ENCODE measurements around the gene ZNF184. TPM values are rescaled to one million over a fixed set of nuclear protein-coding genes. Genes with fewer than 3 reads are reported as not detected.

ZNF184 gene
- total RNA-seq, 1 donor from 2014 or later = 5.7 TPM

DNA sequence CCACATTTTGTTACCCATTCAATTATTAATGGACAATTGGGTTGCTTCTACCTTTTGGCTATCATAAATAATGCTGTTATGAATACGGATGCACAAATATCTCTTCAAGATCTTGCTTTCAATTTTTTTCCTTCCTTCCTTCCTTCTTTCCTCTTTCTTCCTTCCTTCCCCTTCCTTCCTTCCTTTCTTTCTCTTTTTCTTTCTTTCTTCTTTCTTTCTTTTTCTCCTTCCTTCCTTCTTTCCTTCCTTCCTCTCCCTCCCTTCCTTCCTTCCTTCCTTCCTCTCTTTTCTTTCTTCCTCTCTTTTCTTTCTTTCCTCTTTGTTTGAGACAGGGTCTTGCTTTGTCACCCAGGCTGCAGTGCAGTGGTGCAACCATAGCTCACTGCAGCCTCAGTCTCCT lies 39.2 kb downstream of the ZNF184 start:
- H3K27me3 Mint-ChIP-seq (ENCODE audit: low read depth, unreplicated experiment) = peaks cover 6% of the 10 kb centered on the region
- Histone ChIP-seq H3K4me1 (ENCODE audit: insufficient read depth, low read length) (no peaks in the 10 kb centered on the region), H3K27ac (ENCODE audit: low read depth, low read length) (no peak overlapping the region), H3K79me2 (ENCODE audit: insufficient read depth, low read length) (no peaks in the 10 kb centered on the region), H3K9ac (ENCODE audit: low read length) (no peak overlapping the region), H3K9me3 (ENCODE audit: insufficient read depth, low read depth, low read length) (no peaks in the 10 kb centered on the region), H2AFZ (ENCODE audit: low read depth, low read length) (no peak overlapping the region), H3K36me3 (ENCODE audit: insufficient read depth, low read length) (no peaks in the 10 kb centered on the region), H3K4me2 (ENCODE audit: low read length) (no peak overlapping the region), H4K20me1 (ENCODE audit: insufficient read depth, low read length) (no peaks in the 10 kb centered on the region), H3K27me3 (ENCODE audit: insufficient read depth, low read length) (no peaks in the 10 kb centered on the region), H3K4me3 (ENCODE audit: insufficient read depth, low read depth, low read length) (no peak overlapping the region)
- TF ChIP-seq EZH2 (IDR thresholded peaks at IDR 0.05; ENCODE audit: insufficient read depth, low read length) = no peak
- TF ChIP-seq, protein P1, sequence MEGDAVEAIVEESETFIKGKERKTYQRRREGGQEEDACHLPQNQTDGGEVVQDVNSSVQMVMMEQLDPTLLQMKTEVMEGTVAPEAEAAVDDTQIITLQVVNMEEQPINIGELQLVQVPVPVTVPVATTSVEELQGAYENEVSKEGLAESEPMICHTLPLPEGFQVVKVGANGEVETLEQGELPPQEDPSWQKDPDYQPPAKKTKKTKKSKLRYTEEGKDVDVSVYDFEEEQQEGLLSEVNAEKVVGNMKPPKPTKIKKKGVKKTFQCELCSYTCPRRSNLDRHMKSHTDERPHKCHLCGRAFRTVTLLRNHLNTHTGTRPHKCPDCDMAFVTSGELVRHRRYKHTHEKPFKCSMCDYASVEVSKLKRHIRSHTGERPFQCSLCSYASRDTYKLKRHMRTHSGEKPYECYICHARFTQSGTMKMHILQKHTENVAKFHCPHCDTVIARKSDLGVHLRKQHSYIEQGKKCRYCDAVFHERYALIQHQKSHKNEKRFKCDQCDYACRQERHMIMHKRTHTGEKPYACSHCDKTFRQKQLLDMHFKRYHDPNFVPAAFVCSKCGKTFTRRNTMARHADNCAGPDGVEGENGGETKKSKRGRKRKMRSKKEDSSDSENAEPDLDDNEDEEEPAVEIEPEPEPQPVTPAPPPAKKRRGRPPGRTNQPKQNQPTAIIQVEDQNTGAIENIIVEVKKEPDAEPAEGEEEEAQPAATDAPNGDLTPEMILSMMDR (IDR thresholded peaks at IDR 0.05; ENCODE audit: insufficient read depth, low read depth, low read length) = no peak
- no peaks in the 10 kb centered on the region for H3K4me1 Mint-ChIP-seq (ENCODE audit: low read depth, unreplicated experiment)
- no peak overlapping the region for H3K4me3 Mint-ChIP-seq (ENCODE audit: unreplicated experiment)
- H3K36me3 Mint-ChIP-seq (ENCODE audit: low read depth, unreplicated experiment) = no peaks in the 10 kb centered on the region
- FAIRE-seq = no peak
- DNase-seq (ENCODE audit: low read depth) = no peak
- H3K27ac Mint-ChIP-seq (ENCODE audit: unreplicated experiment) = no peak overlapping the region
- H3K9me3 Mint-ChIP-seq (ENCODE audit: unreplicated experiment) = peaks cover 16% of the 10 kb centered on the region

DNA sequence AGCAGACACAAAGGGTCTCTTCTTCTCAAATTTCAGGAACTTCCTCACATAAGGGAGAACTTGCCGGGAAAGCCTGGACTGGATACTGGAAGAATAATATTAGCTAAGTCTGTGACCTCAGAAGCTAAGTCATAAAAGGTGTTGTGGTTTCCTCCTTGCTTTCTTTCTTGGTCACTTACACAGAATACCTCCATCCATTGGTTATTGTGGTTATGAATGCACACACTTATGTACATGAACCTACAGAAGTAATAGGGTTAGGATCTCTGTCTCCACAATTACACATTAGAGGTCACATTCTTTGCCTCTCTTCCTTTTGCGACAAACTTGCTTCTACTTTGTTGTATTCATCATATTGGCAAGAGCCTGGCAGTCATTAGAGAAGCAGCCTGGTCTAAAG lies 43.9 kb downstream of the ZNF184 start:
- H2AFZ ChIP-seq (ENCODE audit: low read depth, low read length) = no peak overlapping the region
- no peak overlapping the region for H3K4me3 ChIP-seq (ENCODE audit: insufficient read depth, low read depth, low read length)
- H3K9me3 Mint-ChIP-seq (ENCODE audit: unreplicated experiment) = peaks cover 14% of the 10 kb centered on the region
- no peaks in the 10 kb centered on the region for H3K36me3 Mint-ChIP-seq (ENCODE audit: low read depth, unreplicated experiment)
- H3K27me3 ChIP-seq (ENCODE audit: insufficient read depth, low read length) = no peaks in the 10 kb centered on the region
- no peak overlapping the region for H3K4me3 Mint-ChIP-seq (ENCODE audit: unreplicated experiment)
- DNase-seq (ENCODE audit: low read depth) (no peak), FAIRE-seq (no peak)
- no peaks in the 10 kb centered on the region for H4K20me1 ChIP-seq (ENCODE audit: insufficient read depth, low read length)
- no peaks in the 10 kb centered on the region for H3K4me1 ChIP-seq (ENCODE audit: insufficient read depth, low read length)
- H3K79me2 ChIP-seq (ENCODE audit: insufficient read depth, low read length) = no peaks in the 10 kb centered on the region
- H3K27me3 Mint-ChIP-seq (ENCODE audit: low read depth, unreplicated experiment) = peaks cover 6% of the 10 kb centered on the region
- no peak overlapping the region for H3K27ac Mint-ChIP-seq (ENCODE audit: unreplicated experiment)
- no peaks in the 10 kb centered on the region for H3K4me1 Mint-ChIP-seq (ENCODE audit: low read depth, unreplicated experiment)
- peaks cover 3% of the 10 kb centered on the region for H3K9me3 ChIP-seq (ENCODE audit: insufficient read depth, low read depth, low read length)
- no peak overlapping the region for H3K4me2 ChIP-seq (ENCODE audit: low read length)
- TF ChIP-seq, protein P1 (IDR thresholded peaks at IDR 0.05; ENCODE audit: insufficient read depth, low read depth, low read length) = no peak
- TF ChIP-seq EZH2 (IDR thresholded peaks at IDR 0.05; ENCODE audit: insufficient read depth, low read length) = no peak
- H3K9ac ChIP-seq (ENCODE audit: low read length) = no peak overlapping the region
- H3K27ac ChIP-seq (ENCODE audit: low read depth, low read length) = no peak overlapping the region
- no peaks in the 10 kb centered on the region for H3K36me3 ChIP-seq (ENCODE audit: insufficient read depth, low read length)

DNA sequence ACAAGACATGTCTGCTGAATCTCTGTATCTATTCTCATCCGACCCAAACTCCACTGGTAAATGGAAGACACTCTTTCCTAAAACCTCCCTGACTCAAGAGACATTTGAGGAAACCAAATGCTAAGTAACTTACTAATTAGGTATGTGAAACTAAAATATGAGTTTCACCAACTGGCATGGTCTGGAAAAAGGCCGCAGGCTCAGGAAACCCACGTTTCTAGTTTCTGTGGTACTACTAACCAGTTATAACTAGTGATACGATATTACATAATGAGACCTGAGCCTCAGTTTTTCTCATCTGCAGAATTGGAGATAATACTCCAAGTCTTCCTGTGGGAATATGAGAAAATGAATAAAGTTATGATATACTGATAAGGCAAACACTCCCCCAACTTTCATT lies 44.4 kb downstream of the ZNF184 start:
- Histone ChIP-seq H3K4me2 (ENCODE audit: low read length) (no peak overlapping the region), H2AFZ (ENCODE audit: low read depth, low read length) (no peak overlapping the region), H3K27ac (ENCODE audit: low read depth, low read length) (no peak overlapping the region), H3K79me2 (ENCODE audit: insufficient read depth, low read length) (no peaks in the 10 kb centered on the region), H3K4me1 (ENCODE audit: insufficient read depth, low read length) (no peaks in the 10 kb centered on the region), H4K20me1 (ENCODE audit: insufficient read depth, low read length) (no peaks in the 10 kb centered on the region), H3K27me3 (ENCODE audit: insufficient read depth, low read length) (no peaks in the 10 kb centered on the region), H3K36me3 (ENCODE audit: insufficient read depth, low read length) (no peaks in the 10 kb centered on the region), H3K9ac (ENCODE audit: low read length) (no peak overlapping the region), H3K9me3 (ENCODE audit: insufficient read depth, low read depth, low read length) (peaks cover 3% of the 10 kb centered on the region), H3K4me3 (ENCODE audit: insufficient read depth, low read depth, low read length) (no peak overlapping the region)
- no peak for DNase-seq (ENCODE audit: low read depth)
- FAIRE-seq = no peak
- TF ChIP-seq, protein P1 (IDR thresholded peaks at IDR 0.05; ENCODE audit: insufficient read depth, low read depth, low read length) = no peak
- TF ChIP-seq EZH2 (IDR thresholded peaks at IDR 0.05; ENCODE audit: insufficient read depth, low read length) = no peak
- H3K9me3 Mint-ChIP-seq (ENCODE audit: unreplicated experiment) = peaks cover 12% of the 10 kb centered on the region
- no peak overlapping the region for H3K4me3 Mint-ChIP-seq (ENCODE audit: unreplicated experiment)
- no peak overlapping the region for H3K27ac Mint-ChIP-seq (ENCODE audit: unreplicated experiment)
- no peaks in the 10 kb centered on the region for H3K4me1 Mint-ChIP-seq (ENCODE audit: low read depth, unreplicated experiment)
- no peaks in the 10 kb centered on the region for H3K36me3 Mint-ChIP-seq (ENCODE audit: low read depth, unreplicated experiment)
- H3K27me3 Mint-ChIP-seq (ENCODE audit: low read depth, unreplicated experiment) = peaks cover 6% of the 10 kb centered on the region

Data from astrocyte (in vitro differentiated cells and primary cell).